Colonic mucosa (tissue), 4 donors: ENCODE data around the gene CCT5. TPM values are rescaled to one million over a fixed set of nuclear protein-coding genes. Genes with fewer than 3 reads are reported as not detected.

Experiments
- DNase-seq: peaks from one replicate; pipeline ENCODE4 v3.0.0-alpha.2; 2020
- H3K27ac ChIP-seq: fragments of 200-600 bp; one replicate; pipeline ENCODE4 v1.8.0; 2021
- H3K27me3 ChIP-seq: fragments of 200-600 bp; one replicate; pipeline ENCODE4 v1.8.0; 2021
- H3K36me3 ChIP-seq: fragments of 200-600 bp; one replicate; pipeline ENCODE4 v1.8.0; 2021
- H3K4me1 ChIP-seq: fragments of 200-600 bp; one replicate; pipeline ENCODE4 v1.8.0; 2021; ENCODE audit warnings: mild to moderate bottlenecking
- H3K4me3 ChIP-seq: fragments of 200-600 bp; one replicate; pipeline ENCODE4 v1.8.0; 2021
- H3K9ac ChIP-seq, 2 donors: one replicate each; pipeline ENCODE4 v1.7.0; 2013; ENCODE audit warnings: control low read depth in 2 of 2, low read depth in 2 of 2, low read length in 2 of 2
- H3K9me3 ChIP-seq: fragments of 200-600 bp; one replicate; pipeline ENCODE4 v1.8.0; 2021
- CTCF ChIP-seq: fragments of 200-600 bp; IDR thresholded peaks from one replicate; pipeline ENCODE4 v1.8.0; 2022; ENCODE audit warnings: antibody characterized with exemption, mild to moderate bottlenecking
- intact Hi-C: fragments of 100-400 bp; cut with DNase I; formaldehyde crosslinking; loops from one replicate; pipeline ENCODE4 v1.14.1; 2022
- total RNA-seq, 2 donors: library from RNA; stranded (reverse); fragmentation: NEBNext Ultra II Directional in 1 of 2; extraction: Animal tissue kit (Norgen Biotek cat#: 25700) in 1 of 2; gene quantifications; one replicate each; pipeline ENCODE4 v1.2.1, GENCODE V29; 2021
- donor health status: healthy.
- donor health status: DM: no; HTN: no; CAD: no.
- donor health status: DM: no; HTN: no; CAD: no.

CCT5 gene
- total RNA-seq, 2 donors from 2014 or later, result 156 to 341 TPM

DNA sequence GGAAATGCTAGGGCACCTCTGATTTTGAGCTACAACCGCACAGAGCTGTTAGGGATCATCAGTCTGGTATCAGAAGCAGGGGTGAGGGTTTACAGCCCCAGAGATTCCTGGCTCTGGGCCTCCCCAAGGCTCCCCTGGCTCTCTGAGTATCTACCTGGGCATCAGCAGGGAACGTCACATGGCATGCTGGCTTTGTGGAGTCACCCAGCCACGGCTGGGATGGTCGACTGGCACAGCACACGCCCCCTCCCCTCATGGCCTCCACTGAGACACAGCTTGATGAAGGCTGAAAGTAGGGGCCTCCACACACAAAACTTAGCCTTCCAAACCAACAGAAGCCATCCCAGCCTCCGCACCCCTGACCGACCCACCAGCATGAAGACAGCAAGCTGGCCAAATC lies 17.1 kb upstream of the CCT5 start:
- no peaks in the 10 kb centered on the region for H3K36me3 ChIP-seq
- H3K4me3 ChIP-seq, result no peak overlapping the region
- H3K9ac ChIP-seq, result no peak overlapping the region
- intact Hi-C loops, result no loop called here
- no peak overlapping the region for H3K27ac ChIP-seq
- no peaks in the 10 kb centered on the region for H3K4me1 ChIP-seq
- no peak for TF ChIP-seq CTCF
- no peaks in the 10 kb centered on the region for H3K27me3 ChIP-seq
- DNase-seq, result no peak
- no peaks in the 10 kb centered on the region for H3K9me3 ChIP-seq

DNA sequence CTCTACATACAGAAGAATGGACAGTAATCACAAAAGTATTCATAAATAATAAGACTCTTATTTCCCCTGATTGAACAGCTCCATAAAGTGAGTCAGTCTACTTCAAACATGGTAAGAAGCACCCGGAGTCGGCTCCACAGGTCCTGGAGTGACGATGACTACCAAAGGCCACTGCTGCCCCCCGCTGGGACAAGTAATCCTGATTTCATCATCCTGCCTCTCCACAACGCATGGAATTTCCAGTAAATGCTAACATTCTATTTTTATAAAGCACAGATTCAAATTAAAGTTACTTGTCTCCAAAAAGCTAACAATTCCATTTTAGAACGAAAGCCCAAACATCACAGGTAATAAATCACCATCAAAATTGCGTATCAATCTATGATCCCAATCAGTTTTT lies 16.6 kb upstream of the CCT5 start:
- Histone ChIP-seq H3K4me1 (no peaks in the 10 kb centered on the region), H3K27ac (no peak overlapping the region), H3K36me3 (no peaks in the 10 kb centered on the region), H3K9ac (no peak overlapping the region), H3K9me3 (no peaks in the 10 kb centered on the region), H3K4me3 (no peak overlapping the region), H3K27me3 (no peaks in the 10 kb centered on the region)
- no peak for TF ChIP-seq CTCF
- DNase-seq, result no peak
- intact Hi-C loops, result no loop called here

DNA sequence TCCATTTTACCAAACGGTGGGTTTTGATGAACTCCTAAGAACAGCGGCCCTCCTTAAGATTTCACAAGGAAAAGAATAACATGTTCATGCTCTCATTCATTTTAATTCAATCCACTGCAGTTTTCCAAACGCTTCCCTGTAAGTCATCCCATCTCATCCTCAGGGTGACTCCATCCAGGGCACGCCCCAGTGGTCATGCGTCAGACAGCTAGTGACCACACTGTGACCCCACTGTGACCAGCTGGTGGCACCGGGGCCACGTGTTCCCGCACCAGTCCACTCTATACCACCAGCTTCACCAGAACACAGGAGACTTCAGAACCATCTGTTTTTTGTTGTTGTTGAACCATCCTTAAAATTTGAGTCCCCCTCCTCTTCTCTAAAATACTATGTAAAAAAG lies 14.7 kb upstream of the CCT5 start:
- no peaks in the 10 kb centered on the region for H3K36me3 ChIP-seq
- no peak for TF ChIP-seq CTCF
- H3K27me3 ChIP-seq, result no peaks in the 10 kb centered on the region
- no peak overlapping the region for H3K4me3 ChIP-seq
- no peak overlapping the region for H3K9ac ChIP-seq
- no peak for DNase-seq
- no peak overlapping the region for H3K27ac ChIP-seq
- intact Hi-C loops, result no loop called here
- H3K4me1 ChIP-seq, result no peaks in the 10 kb centered on the region
- H3K9me3 ChIP-seq, result no peaks in the 10 kb centered on the region

DNA sequence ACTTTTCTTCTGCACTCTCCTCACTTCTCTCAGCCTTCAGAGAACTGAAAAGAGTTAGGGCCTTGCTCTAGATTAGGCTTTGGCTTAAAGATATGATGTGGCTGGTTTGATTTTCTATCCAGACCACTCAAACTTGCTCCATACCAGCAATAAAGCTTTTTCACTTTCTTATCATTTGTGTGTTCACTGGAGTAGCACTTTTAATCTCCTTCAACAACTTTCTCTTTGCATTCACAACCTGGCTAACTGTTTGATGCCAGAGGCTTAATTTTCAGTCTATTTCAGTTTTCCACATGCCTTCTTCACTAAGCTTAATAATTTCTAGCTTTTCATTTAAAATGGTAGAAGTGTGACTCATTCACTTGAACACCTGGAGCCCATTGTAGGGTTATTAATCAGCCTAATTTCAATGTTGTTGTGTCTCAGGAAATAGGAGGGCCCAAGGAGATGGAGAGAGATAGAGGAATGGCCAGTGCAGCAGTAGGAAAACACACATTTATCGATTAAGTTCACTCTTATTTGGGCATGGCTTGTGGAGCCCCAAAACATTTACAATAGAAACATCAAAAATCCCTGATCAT lies 6.3 kb upstream of the CCT5 start:
- TF ChIP-seq CTCF, result no peak
- intact Hi-C loops, result no loop called here
- Histone ChIP-seq H3K9me3 (no peaks in the 10 kb centered on the region), H3K27me3 (no peaks in the 10 kb centered on the region), H3K4me3 (no peak overlapping the region), H3K4me1 (no peaks in the 10 kb centered on the region), H3K9ac (no peak overlapping the region), H3K36me3 (no peaks in the 10 kb centered on the region), H3K27ac (no peak overlapping the region)
- DNase-seq, result no peak

DNA sequence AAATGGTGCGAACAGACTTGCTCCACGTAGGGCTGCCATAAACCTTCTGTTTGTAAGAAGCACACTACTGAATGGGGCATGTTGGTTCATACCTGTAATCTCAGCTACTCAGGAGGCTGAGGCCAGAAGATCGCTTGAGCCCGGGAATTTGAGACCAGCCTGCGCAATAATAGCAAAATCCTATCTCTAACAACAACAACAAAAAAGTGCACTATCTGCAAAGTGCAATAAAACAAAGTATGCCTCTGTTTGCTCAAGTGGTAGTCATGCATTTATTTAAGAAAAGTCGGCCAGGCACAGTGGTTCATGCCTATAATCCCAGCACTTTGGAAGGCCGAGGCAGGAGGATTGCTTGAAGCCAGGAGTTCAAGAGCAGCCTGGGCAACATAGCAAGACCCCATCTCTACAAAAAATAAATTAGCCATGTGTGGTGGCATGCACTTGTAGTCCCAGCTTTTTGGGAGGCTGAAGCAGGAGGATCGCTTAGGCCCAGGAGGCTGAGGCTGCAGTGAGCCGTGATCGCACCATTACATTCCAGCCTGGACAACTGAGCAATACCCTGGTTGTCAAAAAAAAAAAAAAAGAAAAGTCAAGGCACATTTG lies 5.6 kb upstream of the CCT5 start:
- Histone ChIP-seq H3K9me3 (no peaks in the 10 kb centered on the region), H3K4me3 (no peak overlapping the region), H3K36me3 (no peaks in the 10 kb centered on the region), H3K9ac (no peak overlapping the region), H3K27me3 (no peaks in the 10 kb centered on the region), H3K4me1 (no peaks in the 10 kb centered on the region), H3K27ac (no peak overlapping the region)
- no peak for DNase-seq
- TF ChIP-seq CTCF, result no peak
- intact Hi-C loops, result no loop called here
